ENCODE results near the gene GHR.

Gene GHR

DNA sequence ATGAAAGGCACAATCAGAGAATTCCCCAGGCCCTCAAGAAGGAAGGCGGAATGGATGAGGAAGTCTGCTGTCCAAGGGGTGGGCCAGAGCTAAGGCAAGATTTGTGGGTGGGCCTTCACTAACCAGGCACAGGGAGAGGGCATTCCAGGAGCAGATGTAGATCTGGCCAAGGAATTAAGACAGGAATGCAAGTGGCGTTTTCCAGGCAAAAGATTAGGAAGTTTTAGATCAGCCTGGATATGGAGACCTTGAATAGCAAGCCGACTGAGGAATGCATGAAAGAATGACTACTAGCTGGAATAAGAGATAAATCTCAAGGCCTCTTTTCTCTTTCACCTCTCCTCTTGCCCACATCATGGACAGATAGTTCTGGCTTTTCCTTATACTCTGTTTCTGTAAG lies 68.5 kb downstream of the GHR start:
- Histone ChIP-seq H2BK120ac (ENCODE audit: low read depth, low read length) (no peak overlapping the region), H3K79me1 (ENCODE audit: low read length) (no peaks in the 10 kb centered on the region), H4K5ac (ENCODE audit: low read length) (no peak overlapping the region), H3K56ac (ENCODE audit: low read length) (no peak overlapping the region), H2BK5ac (ENCODE audit: low read length) (no peak overlapping the region), H3K4ac (ENCODE audit: low read depth, low read length) (no peak overlapping the region), H3K23ac (ENCODE audit: low read length) (no peak overlapping the region), H3K27me3 (ENCODE audit: insufficient read depth, low read length, poor library complexity) (no peaks in the 10 kb centered on the region), H2BK15ac (replicated peaks; ENCODE audit: low read depth) (no peak overlapping the region), H3K4me2 (ENCODE audit: low read length) (no peak overlapping the region), H3K27ac (ENCODE audit: low read depth, low read length) (no peak overlapping the region), H3K18ac (ENCODE audit: low read length) (no peak overlapping the region), H3K79me2 (ENCODE audit: control insufficient read depth, insufficient read depth, low read length) (no peaks in the 10 kb centered on the region), H4K8ac (ENCODE audit: low read depth, low read length) (no peak overlapping the region), H3K4me3 (ENCODE audit: low read length) (no peak overlapping the region), H2AK5ac (ENCODE audit: low read length) (no peak overlapping the region), H3K4me1 (ENCODE audit: control insufficient read depth, low read depth, low read length) (no peaks in the 10 kb centered on the region), H3K9ac (ENCODE audit: low read length) (no peak overlapping the region), H3K36me3 (ENCODE audit: control insufficient read depth, insufficient read depth, low read length) (no peaks in the 10 kb centered on the region)
- DNase-seq = peak; percentile 93
- no CpG with 5 or more reads among the region's 3 CpGs for WGBS (ENCODE audit: extremely low coverage, insufficient coverage, low lambda C conversion rate)

DNA sequence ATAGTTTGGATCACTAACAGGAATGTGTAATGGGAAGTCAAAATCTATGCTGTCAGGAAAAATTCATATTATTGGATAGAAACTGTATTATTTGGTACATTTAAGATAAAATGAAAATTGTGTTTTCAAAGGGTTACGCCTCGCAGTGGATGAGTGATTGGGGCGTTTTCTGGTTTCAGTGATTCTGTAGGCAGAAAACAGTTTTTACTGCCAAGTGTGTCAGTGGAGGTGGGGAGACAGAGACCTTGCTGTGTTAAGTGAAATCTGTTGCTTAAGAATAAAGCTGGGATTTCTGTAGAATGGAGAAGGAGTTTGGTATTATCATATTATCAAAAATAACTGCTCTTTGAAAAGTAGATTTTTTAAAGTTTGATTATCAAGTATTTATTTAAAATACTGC lies 69.7 kb downstream of the GHR start:
- H3K27me3 ChIP-seq (ENCODE audit: insufficient read depth, low read length, poor library complexity) = no peaks in the 10 kb centered on the region
- H2BK15ac ChIP-seq (replicated peaks; ENCODE audit: low read depth) = no peak overlapping the region
- H3K23ac ChIP-seq (ENCODE audit: low read length) = no peak overlapping the region
- no peak overlapping the region for H2AK5ac ChIP-seq (ENCODE audit: low read length)
- H3K56ac ChIP-seq (ENCODE audit: low read length) = no peak overlapping the region
- no peak overlapping the region for H2BK5ac ChIP-seq (ENCODE audit: low read length)
- no peaks in the 10 kb centered on the region for H3K36me3 ChIP-seq (ENCODE audit: control insufficient read depth, insufficient read depth, low read length)
- H3K4me1 ChIP-seq (ENCODE audit: control insufficient read depth, low read depth, low read length) = no peaks in the 10 kb centered on the region
- H3K4me2 ChIP-seq (ENCODE audit: low read length) = no peak overlapping the region
- no peaks in the 10 kb centered on the region for H3K79me1 ChIP-seq (ENCODE audit: low read length)
- no peak overlapping the region for H3K18ac ChIP-seq (ENCODE audit: low read length)
- H4K5ac ChIP-seq (ENCODE audit: low read length) = no peak overlapping the region
- no peaks in the 10 kb centered on the region for H3K79me2 ChIP-seq (ENCODE audit: control insufficient read depth, insufficient read depth, low read length)
- no CpG with 5 or more reads among the region's 3 CpGs for WGBS (ENCODE audit: extremely low coverage, insufficient coverage, low lambda C conversion rate)
- H3K9ac ChIP-seq (ENCODE audit: low read length) = no peak overlapping the region
- H3K4me3 ChIP-seq (ENCODE audit: low read length) = no peak overlapping the region
- no peak for DNase-seq
- no peak overlapping the region for H2BK120ac ChIP-seq (ENCODE audit: low read depth, low read length)
- H3K27ac ChIP-seq (ENCODE audit: low read depth, low read length) = no peak overlapping the region
- no peak overlapping the region for H3K4ac ChIP-seq (ENCODE audit: low read depth, low read length)
- no peak overlapping the region for H4K8ac ChIP-seq (ENCODE audit: low read depth, low read length)

DNA sequence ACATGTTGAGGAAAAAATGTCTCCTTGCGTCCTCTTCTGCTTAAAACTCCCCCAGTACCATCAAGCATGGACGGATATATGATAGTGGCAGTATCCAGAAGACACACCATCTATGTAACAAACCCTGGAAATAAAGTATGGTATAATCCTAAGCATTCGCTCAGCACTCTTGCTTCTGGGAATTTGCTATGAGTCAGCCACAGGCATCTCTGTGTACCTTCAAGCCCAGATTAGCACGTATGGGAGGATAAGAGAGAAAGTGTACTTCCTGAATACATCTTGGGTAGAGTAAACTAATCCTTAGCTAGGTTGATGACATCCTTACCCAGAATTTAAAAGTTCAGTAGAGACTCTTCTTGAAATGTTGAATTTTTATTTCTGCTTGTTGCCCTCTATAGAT lies 71.2 kb downstream of the GHR start:
- Histone ChIP-seq H3K4me2 (ENCODE audit: low read length) (no peak overlapping the region), H3K56ac (ENCODE audit: low read length) (no peak overlapping the region), H3K4me3 (ENCODE audit: low read length) (no peak overlapping the region), H3K9ac (ENCODE audit: low read length) (no peak overlapping the region), H3K79me2 (ENCODE audit: control insufficient read depth, insufficient read depth, low read length) (no peaks in the 10 kb centered on the region), H3K4ac (ENCODE audit: low read depth, low read length) (no peak overlapping the region), H3K27ac (ENCODE audit: low read depth, low read length) (no peak overlapping the region), H3K36me3 (ENCODE audit: control insufficient read depth, insufficient read depth, low read length) (no peaks in the 10 kb centered on the region), H2BK5ac (ENCODE audit: low read length) (no peak overlapping the region), H3K79me1 (ENCODE audit: low read length) (no peaks in the 10 kb centered on the region), H4K5ac (ENCODE audit: low read length) (no peak overlapping the region), H3K18ac (ENCODE audit: low read length) (no peak overlapping the region), H4K8ac (ENCODE audit: low read depth, low read length) (no peak overlapping the region), H3K23ac (ENCODE audit: low read length) (no peak overlapping the region), H2BK15ac (replicated peaks; ENCODE audit: low read depth) (peak overlapping the region; percentile 45), H2BK120ac (ENCODE audit: low read depth, low read length) (no peak overlapping the region), H3K27me3 (ENCODE audit: insufficient read depth, low read length, poor library complexity) (no peaks in the 10 kb centered on the region), H2AK5ac (ENCODE audit: low read length) (no peak overlapping the region), H3K4me1 (ENCODE audit: control insufficient read depth, low read depth, low read length) (no peaks in the 10 kb centered on the region)
- DNase-seq = peak; percentile 26
- no CpG with 5 or more reads among the region's 4 CpGs for WGBS (ENCODE audit: extremely low coverage, insufficient coverage, low lambda C conversion rate)

DNA sequence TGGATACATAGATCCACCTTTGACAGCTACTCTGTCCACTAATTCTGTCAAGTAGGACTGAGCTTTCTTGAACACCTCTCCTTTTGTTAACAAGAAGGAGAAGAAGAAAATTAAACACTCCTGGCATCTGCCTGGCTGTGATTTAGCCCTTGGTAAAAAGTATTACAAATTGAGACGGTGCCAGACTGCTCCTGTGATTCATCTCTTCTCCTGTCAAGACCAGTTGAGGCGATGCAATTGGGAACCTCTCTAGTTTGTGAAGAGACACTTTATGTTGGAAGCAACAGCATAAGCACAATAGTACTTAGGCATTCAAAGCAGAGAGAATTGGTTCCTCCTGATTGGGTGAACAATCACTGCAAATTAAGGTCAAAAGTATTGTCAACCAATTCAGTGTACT lies 72.7 kb downstream of the GHR start:
- Histone ChIP-seq H3K27me3 (ENCODE audit: insufficient read depth, low read length, poor library complexity) (no peaks in the 10 kb centered on the region), H3K4ac (ENCODE audit: low read depth, low read length) (no peak overlapping the region), H3K56ac (ENCODE audit: low read length) (no peak overlapping the region), H3K18ac (ENCODE audit: low read length) (no peak overlapping the region), H3K27ac (ENCODE audit: low read depth, low read length) (no peak overlapping the region), H3K36me3 (ENCODE audit: control insufficient read depth, insufficient read depth, low read length) (no peaks in the 10 kb centered on the region), H3K9ac (ENCODE audit: low read length) (no peak overlapping the region), H2BK15ac (replicated peaks; ENCODE audit: low read depth) (no peak overlapping the region), H3K4me1 (ENCODE audit: control insufficient read depth, low read depth, low read length) (no peaks in the 10 kb centered on the region), H2BK120ac (ENCODE audit: low read depth, low read length) (no peak overlapping the region), H3K23ac (ENCODE audit: low read length) (no peak overlapping the region), H2BK5ac (ENCODE audit: low read length) (no peak overlapping the region), H3K79me1 (ENCODE audit: low read length) (no peaks in the 10 kb centered on the region), H2AK5ac (ENCODE audit: low read length) (no peak overlapping the region), H4K8ac (ENCODE audit: low read depth, low read length) (no peak overlapping the region), H3K79me2 (ENCODE audit: control insufficient read depth, insufficient read depth, low read length) (no peaks in the 10 kb centered on the region), H3K4me2 (ENCODE audit: low read length) (no peak overlapping the region), H3K4me3 (ENCODE audit: low read length) (no peak overlapping the region), H4K5ac (ENCODE audit: low read length) (no peak overlapping the region)
- WGBS (ENCODE audit: extremely low coverage, insufficient coverage, low lambda C conversion rate) = no CpG with 5 or more reads among the region's 2 CpGs
- DNase-seq = no peak

DNA sequence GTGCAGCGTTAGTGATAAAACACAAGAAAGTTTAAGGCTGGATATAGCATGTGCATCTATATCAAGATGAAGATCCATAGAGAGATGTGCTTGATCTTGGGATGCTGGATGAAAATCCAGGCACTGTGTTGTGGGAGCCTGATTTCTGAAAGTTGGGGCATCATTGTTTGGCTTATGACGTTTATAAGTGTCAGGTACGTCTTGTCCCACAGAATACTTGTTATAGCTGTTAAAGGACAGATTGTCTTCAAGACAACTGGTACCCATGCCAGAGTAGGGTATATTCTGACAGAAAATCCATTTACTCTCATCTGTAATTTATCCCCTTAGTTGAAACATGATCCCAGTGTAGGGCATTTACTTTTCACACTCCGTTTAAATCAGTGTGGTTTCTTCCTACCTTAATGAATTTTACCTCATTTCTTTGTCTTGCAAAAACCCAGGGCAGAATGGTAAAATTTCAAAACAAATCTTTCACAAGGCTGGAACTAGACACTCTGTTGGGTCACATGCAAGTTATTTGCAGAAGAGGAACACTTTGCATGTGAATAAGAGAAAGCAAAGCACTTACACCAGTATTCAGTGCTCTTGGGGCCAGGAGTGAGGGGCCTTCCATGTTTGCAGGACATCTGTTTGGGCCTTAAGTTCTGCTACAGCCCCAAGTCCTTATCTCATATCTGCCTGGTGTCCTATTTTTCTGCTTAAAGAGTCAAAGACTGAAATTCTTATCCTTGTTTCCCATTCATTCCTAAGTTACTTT lies 73.3 kb downstream of the GHR start:
- WGBS (ENCODE audit: extremely low coverage, insufficient coverage, low lambda C conversion rate) = no CpG with 5 or more reads among the region's 4 CpGs
- no peak overlapping the region for H2AK5ac ChIP-seq (ENCODE audit: low read length)
- no peaks in the 10 kb centered on the region for H3K79me2 ChIP-seq (ENCODE audit: control insufficient read depth, insufficient read depth, low read length)
- H4K5ac ChIP-seq (ENCODE audit: low read length) = no peak overlapping the region
- no peaks in the 10 kb centered on the region for H3K4me1 ChIP-seq (ENCODE audit: control insufficient read depth, low read depth, low read length)
- H3K4ac ChIP-seq (ENCODE audit: low read depth, low read length) = no peak overlapping the region
- DNase-seq = no peak
- H3K56ac ChIP-seq (ENCODE audit: low read length) = no peak overlapping the region
- H3K79me1 ChIP-seq (ENCODE audit: low read length) = no peaks in the 10 kb centered on the region
- no peak overlapping the region for H2BK15ac ChIP-seq (replicated peaks; ENCODE audit: low read depth)
- no peaks in the 10 kb centered on the region for H3K36me3 ChIP-seq (ENCODE audit: control insufficient read depth, insufficient read depth, low read length)
- H2BK120ac ChIP-seq (ENCODE audit: low read depth, low read length) = no peak overlapping the region
- no peak overlapping the region for H3K9ac ChIP-seq (ENCODE audit: low read length)
- H3K23ac ChIP-seq (ENCODE audit: low read length) = no peak overlapping the region
- H2BK5ac ChIP-seq (ENCODE audit: low read length) = no peak overlapping the region
- no peak overlapping the region for H4K8ac ChIP-seq (ENCODE audit: low read depth, low read length)
- no peak overlapping the region for H3K4me3 ChIP-seq (ENCODE audit: low read length)
- no peaks in the 10 kb centered on the region for H3K27me3 ChIP-seq (ENCODE audit: insufficient read depth, low read length, poor library complexity)
- no peak overlapping the region for H3K4me2 ChIP-seq (ENCODE audit: low read length)
- H3K27ac ChIP-seq (ENCODE audit: low read depth, low read length) = no peak overlapping the region
- no peak overlapping the region for H3K18ac ChIP-seq (ENCODE audit: low read length)

DNA sequence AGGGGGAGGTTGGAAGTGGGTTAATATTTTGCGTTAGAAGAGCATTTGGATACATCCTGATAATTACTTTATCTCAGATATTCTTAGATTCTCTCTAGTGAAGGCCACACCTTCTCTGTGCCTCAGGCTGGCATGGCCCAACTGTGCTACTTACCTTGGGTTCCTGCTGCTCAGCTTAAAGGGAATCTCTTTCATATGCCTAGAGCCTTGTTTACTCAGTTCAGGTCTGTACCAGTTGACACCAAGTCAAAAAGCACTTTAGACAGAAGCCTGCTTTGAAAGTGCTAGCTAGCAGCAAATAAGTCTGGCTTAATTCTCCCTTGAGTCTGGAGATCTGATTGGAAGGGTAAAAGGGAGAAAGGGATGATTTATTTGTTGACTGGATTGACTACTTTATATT lies 74.8 kb downstream of the GHR start:
- Histone ChIP-seq H3K4me1 (ENCODE audit: control insufficient read depth, low read depth, low read length) (no peaks in the 10 kb centered on the region), H3K23ac (ENCODE audit: low read length) (no peak overlapping the region), H3K4me2 (ENCODE audit: low read length) (no peak overlapping the region), H3K4ac (ENCODE audit: low read depth, low read length) (no peak overlapping the region), H4K5ac (ENCODE audit: low read length) (no peak overlapping the region), H4K8ac (ENCODE audit: low read depth, low read length) (no peak overlapping the region), H2BK120ac (ENCODE audit: low read depth, low read length) (no peak overlapping the region), H3K18ac (ENCODE audit: low read length) (no peak overlapping the region), H2BK15ac (replicated peaks; ENCODE audit: low read depth) (no peak overlapping the region), H3K4me3 (ENCODE audit: low read length) (no peak overlapping the region), H3K79me1 (ENCODE audit: low read length) (no peaks in the 10 kb centered on the region), H3K36me3 (ENCODE audit: control insufficient read depth, insufficient read depth, low read length) (no peaks in the 10 kb centered on the region), H2AK5ac (ENCODE audit: low read length) (no peak overlapping the region), H3K27me3 (ENCODE audit: insufficient read depth, low read length, poor library complexity) (no peaks in the 10 kb centered on the region), H3K9ac (ENCODE audit: low read length) (no peak overlapping the region), H3K56ac (ENCODE audit: low read length) (no peak overlapping the region), H3K79me2 (ENCODE audit: control insufficient read depth, insufficient read depth, low read length) (no peaks in the 10 kb centered on the region), H2BK5ac (ENCODE audit: low read length) (no peak overlapping the region), H3K27ac (ENCODE audit: low read depth, low read length) (no peak overlapping the region)
- WGBS (ENCODE audit: extremely low coverage, insufficient coverage, low lambda C conversion rate) = no CpG with 5 or more reads among the region's 1 CpG
- DNase-seq = no peak
